DMS53 treated with DMSO at 0.1 percent for 48 hours (cell line): Measurements from ENCODE around the gene SHQ1.

Experiments
- DNase-seq: peaks from one replicate; lab custom pipeline; 2025; ENCODE audit not compliant: unreplicated experiment; lab: John Stamatoyannopoulos, UW

The SHQ1 gene

DNA sequence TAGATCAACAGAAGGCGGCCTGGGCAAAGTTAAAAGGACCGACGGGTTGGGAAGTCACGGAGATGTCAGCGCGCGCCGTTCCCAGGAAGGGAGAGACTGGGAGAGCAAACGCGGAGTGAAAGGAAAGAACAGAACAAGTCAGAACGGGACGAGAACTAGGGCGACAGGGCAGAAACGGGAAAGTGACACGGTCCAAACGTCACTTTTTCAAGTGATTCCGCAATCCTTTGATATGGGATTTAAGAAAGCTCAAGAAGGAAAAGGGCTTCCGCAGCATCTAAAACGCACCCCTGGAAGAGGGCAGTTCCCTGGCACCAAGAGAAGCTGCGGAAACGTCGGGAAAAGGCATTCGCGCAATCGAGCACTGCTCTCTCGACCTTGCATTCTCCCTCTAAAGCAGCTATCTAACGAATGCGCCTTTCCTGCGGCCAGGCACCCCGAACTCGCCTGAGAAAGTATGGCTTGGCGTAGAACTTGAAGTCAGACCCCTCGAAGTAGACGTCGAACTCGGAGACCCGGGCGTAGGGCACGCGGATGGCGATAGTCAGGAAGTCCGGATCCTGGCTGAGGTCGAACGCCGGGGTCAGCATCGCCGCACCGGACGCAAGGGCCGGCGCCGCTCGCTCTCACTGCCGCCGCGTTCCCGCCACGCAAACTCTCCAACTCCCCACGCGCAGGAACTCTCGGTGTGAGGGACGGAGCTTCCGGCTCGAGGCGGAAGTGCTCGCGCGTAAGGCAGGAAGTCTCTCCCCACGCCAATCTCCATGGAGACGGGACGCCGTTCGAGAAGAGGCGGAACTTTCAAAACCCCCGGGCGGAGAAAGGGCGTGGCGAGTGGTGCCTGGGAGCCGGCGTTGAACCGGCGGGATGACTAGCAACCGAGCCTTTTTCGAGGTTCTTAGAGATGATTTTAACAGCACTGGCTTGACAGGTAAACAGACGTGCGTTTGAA lies at the start of gene SHQ1:
SHQ1 (minus strand) TSS at position 695 of the 952 bp plus-strand sequence; CDS start at position 590, 105 bp downstream.
- DNase-seq: peak; percentile 39

- no peak for DNase-seq
Observed at GRCh38 chr3:72897758-72898007, 49.4 kb upstream of the SHQ1 start.

DNA sequence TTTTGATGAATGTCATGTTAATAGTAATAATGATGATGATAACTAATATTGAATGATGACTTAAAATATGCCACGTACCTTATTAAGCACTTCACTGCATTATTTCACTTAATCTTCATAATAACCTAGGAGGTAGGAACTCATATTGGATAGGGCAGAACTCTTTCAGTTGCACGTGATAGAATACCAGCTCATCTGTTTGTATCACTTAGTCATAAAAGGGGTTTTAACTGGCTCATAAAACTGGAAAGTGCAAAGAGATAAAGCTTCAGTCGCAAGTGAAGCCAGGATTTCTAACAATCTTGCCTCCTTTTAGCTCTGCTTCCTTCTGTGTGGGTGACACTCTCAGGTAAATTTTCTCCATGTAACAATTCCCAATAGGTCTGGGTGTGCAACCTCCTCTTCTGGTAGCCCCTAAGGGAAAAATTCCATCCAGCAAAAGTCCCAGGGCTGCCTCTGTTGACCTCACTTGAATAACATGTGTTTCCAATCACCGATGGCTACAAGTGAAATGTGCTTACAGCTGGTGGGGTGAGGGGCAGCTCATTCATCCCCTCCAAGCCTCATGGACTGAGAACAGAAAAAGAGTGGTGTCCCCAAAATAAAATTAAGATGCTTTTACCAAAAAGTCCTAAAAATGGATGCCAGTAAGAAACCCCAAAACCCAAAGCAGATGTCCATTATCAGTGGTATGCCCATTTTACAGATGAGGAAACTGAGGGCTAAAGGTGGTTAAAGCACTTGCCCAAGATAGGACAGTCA lies 48.9 kb upstream of the SHQ1 start:
- DNase-seq: no peak

DNA sequence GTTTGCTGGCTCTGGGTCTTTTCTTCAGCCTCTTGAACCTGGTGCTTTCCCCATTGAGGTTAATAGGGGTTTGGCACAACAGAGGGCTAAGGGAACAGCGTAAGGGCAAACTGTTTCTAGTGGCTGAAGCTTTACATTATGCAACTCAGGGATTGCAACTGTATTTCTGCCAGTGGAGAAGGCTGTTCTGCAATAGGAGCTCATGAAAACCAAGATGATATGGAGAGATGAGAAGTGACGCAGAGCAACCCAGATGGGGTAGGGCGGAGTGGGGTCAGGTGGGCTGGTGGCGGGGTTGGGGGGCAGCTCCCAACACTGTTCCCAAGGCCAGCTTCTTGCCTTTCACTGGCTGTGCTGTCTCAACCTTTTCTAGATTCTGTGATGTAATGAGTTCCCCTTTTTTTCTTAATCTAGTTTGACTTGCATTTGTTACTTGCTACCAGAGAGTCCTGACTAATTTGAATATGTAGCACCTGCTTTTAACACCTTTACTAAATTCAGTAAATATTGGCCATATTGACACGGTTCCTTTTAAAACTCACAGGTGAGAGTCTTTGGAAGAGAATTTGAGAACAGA lies 46.8 kb upstream of the SHQ1 start:
- no peak for DNase-seq

- no peak for DNase-seq
Observed at GRCh38 chr3:72892870-72893269, 44.6 kb upstream of the SHQ1 start.

DNA sequence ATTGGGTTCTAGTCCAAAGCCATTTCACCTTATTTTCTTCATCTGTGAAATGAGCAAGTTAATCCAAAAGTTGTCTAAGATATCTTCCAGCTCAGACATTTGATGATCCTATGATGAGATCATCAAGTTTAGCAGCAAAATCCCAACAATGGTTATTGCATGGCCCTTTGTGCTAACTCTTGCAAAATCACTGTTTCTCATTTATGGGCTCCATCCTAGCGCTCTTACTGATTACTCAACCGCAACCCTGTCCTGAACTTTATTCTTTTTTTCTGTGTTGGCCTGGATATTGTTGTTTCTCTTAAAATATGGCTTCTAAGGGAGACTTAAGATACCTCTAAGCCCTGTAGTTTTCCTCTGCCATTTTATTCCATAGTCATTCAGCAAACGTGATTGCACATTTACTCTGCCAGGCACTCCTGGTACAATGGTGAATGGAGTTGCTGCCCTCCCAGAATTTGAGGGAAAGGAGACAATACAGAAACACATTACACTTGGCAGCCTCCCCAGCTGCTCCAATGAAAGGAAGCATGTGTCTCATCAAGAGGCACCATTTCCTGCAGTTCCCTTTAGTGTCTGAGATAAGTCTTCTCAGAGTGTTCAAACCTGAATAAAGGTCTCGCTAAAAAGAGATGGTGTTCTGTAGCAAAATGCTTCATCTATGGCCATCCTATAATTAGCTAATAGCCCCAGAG lies 44.0 kb upstream of the SHQ1 start:
- no peak for DNase-seq

- DNase-seq: no peak
Observed at GRCh38 chr3:72891053-72891855, 43.0 kb upstream of the SHQ1 start.

GRCh38 chr3:72890166-72890925 lies 42.1 kb upstream of the SHQ1 start:
- no peak for DNase-seq

DNA sequence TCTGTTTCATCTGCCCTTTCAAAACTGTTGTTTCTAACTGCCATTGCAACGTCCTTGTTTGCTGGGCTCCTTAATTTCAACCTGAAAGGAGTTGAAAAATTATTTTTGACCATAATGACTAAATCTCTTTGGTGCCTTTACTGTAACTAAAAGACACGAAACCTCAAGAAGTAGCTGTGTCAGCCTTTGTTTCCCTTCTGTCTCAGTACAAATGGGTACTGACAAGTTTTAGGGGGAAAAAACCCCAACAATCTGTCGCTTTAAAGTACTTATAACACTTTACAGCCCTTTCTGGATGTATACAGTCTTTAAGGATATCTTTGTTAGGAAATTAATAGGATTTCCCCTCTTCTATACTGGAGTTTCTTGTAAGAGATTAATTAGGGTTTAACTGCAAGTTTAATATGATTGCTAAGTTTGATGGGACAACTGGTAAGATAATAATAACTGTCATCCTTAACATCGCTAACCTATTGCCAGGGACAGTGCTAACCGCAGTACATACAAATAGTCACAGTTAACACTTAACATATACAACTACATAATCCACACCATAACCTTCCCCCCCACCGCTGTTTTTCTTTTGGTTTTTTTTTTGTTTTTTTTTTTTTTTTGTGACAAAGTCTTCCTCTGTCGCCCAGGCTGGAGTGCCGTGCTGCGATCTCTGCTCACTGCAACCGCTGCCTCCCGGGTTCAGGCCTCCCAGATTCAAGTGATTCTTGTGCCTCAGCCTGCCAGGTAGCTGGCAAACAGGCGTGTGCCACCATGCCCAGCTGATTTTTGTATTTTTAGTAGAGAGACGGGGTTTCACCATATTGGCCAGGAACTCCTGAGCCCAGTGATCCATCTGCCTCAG lies 41.3 kb upstream of the SHQ1 start:
- DNase-seq: no peak

- no peak for DNase-seq
Observed at GRCh38 chr3:72888546-72889309, 40.5 kb upstream of the SHQ1 start.

DNA sequence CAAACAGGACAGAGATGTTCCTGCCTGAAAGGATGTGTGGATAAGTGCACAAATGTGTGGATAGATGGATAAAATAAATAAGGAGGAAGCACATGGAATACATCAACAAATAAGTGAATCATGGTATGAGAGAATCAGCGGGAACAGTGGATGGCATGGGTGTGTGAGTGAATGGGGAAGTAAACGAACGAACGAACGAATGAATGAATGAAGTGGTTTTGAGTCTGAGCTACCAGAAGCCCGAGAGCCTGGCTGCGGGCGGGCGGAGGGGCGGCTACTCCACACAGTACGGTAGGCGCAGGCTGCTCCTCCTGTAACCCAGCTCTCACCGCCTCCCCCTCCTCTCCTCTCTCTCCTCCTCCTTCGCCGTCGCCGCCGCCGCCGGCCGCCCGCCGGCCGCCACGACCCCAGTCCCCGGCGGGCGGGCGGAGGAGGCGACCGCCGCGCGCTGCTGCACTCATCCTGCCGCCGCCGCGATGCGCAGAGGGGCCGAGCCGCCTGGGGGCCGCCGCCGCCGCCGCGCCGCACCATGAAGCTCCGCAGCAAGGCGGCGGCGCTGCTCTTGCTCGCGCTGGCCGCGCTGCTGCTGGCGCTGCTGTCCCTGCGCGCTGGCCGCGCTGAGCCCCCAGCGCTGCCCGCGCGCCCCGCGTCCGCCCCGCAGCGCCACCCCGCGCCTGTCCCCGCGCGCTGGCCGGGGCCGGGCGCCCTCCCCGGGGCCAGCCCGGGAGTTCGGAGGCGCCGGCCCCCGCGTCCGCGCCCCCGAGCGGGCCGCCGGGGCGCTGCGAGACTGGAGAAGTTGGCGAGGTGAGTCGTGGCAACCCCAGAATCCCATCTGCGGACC lies 39.7 kb upstream of the SHQ1 start, which contains the start of gene GXYLT2:
GXYLT2 (plus strand) TSS at position 342 of the 841 bp plus-strand sequence; CDS start at position 530, 188 bp downstream.
- DNase-seq: no peak

DNA sequence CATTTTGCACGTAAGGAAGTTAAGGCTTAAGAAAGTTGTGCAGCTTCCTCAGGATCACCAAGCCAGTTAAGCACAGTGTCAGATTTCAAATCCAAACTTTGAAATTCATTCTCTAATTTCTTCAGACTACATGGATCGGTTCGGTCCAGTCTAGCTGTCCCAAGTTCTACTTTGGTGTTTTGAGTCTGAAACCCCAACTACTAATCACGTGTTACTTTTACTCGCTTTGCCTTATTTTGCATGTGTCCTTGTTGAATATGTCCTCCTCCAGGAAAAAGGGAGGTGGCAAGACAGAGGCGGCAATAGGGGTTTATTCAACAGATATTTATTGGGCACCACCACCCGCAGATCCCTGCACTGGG lies 39.1 kb upstream of the SHQ1 start:
- DNase-seq: no peak

GRCh38 chr3:72872183-72872582 lies 23.9 kb upstream of the SHQ1 start:
- DNase-seq: no peak

- no peak for DNase-seq
Observed at GRCh38 chr3:72862314-72863090, 14.3 kb upstream of the SHQ1 start.

- no peak for DNase-seq
Observed at GRCh38 chr3:72860846-72861245, 12.6 kb upstream of the SHQ1 start.

DNA sequence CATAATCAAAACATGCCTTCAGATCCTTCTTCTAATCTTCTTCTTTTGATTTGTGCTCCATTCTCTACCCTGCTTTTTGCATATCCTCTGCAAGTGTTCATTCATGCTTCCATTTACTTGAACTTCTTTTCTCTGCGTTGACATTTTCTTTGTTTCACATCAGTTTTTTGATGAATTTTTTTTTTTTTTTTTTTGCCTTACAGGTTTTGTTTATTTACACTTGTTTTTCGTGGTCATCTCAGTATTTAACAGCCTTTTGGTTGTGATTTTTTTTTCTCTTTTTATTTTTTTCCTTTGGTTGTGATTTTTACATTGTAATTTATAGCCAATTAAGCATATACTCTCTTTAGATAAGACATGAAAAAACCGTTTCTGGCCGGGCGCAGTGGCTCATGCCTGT lies 11.8 kb upstream of the SHQ1 start:
- DNase-seq: no peak
